ENCODE results near the gene FRMD4A. TPM values are rescaled to one million over a fixed set of nuclear protein-coding genes. Genes with fewer than 3 reads are reported as not detected.

FRMD4A gene
- total RNA-seq, 2 donors from 2014 or later = 22.3 to 22.4 TPM

- no peak for DNase-seq
- H3K27me3 Mint-ChIP-seq (ENCODE audit: insufficient read depth) = no peaks in the 10 kb centered on the region
- H3K4me1 Mint-ChIP-seq = peaks cover 2% of the 10 kb centered on the region
- H3K27me3 ChIP-seq (ENCODE audit: control insufficient read depth, insufficient read depth, low read length, poor library complexity, severe bottlenecking) = no peaks in the 10 kb centered on the region
- H3K36me3 Mint-ChIP-seq (ENCODE audit: low read depth) = peaks cover 14% of the 10 kb centered on the region
- 64 to 84% methylated on average over 2 to 3 of the region's 3 CpGs for WGBS, 2 experiments (ENCODE audit: insufficient coverage in 1 of 2, insufficient read length in 1 of 2)
- no peak overlapping the region for H3K9ac ChIP-seq (ENCODE audit: extremely low read depth, low read length, poor library complexity, severe bottlenecking)
- H3K27ac ChIP-seq (ENCODE audit: low read depth, low read length) = no peak overlapping the region
- H3K9me3 Mint-ChIP-seq = peaks cover 17% of the 10 kb centered on the region
- H3K36me3 ChIP-seq (ENCODE audit: control insufficient read depth, insufficient read depth, low read length) = no peaks in the 10 kb centered on the region
- H3K9me3 ChIP-seq (ENCODE audit: control insufficient read depth, low read length) = peaks cover 19% of the 10 kb centered on the region
- no peak overlapping the region for H3K4me3 Mint-ChIP-seq
- no peak overlapping the region for H3K4me3 ChIP-seq (ENCODE audit: low read length)
- H3K4me1 ChIP-seq (ENCODE audit: control insufficient read depth, insufficient read depth, low read length) = no peaks in the 10 kb centered on the region
- no peak overlapping the region for H3K27ac Mint-ChIP-seq
- TF ChIP-seq, protein P1, sequence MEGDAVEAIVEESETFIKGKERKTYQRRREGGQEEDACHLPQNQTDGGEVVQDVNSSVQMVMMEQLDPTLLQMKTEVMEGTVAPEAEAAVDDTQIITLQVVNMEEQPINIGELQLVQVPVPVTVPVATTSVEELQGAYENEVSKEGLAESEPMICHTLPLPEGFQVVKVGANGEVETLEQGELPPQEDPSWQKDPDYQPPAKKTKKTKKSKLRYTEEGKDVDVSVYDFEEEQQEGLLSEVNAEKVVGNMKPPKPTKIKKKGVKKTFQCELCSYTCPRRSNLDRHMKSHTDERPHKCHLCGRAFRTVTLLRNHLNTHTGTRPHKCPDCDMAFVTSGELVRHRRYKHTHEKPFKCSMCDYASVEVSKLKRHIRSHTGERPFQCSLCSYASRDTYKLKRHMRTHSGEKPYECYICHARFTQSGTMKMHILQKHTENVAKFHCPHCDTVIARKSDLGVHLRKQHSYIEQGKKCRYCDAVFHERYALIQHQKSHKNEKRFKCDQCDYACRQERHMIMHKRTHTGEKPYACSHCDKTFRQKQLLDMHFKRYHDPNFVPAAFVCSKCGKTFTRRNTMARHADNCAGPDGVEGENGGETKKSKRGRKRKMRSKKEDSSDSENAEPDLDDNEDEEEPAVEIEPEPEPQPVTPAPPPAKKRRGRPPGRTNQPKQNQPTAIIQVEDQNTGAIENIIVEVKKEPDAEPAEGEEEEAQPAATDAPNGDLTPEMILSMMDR (conservative IDR thresholded peaks at IDR 0.05) = no peak
Observed at GRCh38 chr10:13842117-13842516, 488.6 kb downstream of the FRMD4A start.

DNA sequence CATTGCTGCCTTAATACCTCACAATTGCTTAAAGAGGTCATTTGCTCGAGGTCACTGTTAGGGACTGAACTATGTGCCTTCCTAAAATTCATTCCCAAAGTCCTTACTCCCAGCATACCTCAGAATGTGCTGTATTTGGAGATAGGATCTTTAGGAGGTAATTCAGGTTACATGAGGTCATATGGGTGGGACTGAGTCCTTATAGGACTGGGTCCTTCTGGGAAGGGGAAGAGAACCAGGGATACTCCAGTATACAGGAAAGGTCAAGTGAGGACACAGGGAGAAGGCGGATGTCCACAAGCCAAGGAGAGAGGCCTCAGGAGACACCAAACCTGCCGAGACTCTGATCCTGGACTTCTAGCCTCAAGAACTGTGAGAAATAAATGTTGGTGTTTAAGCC lies 490.7 kb downstream of the FRMD4A start:
- Histone ChIP-seq H3K9ac (ENCODE audit: extremely low read depth, low read length, poor library complexity, severe bottlenecking) (no peak overlapping the region), H3K27me3 (ENCODE audit: control insufficient read depth, insufficient read depth, low read length, poor library complexity, severe bottlenecking) (no peaks in the 10 kb centered on the region), H3K36me3 (ENCODE audit: control insufficient read depth, insufficient read depth, low read length) (no peaks in the 10 kb centered on the region), H3K27ac (ENCODE audit: low read depth, low read length) (no peak overlapping the region), H3K9me3 (ENCODE audit: control insufficient read depth, low read length) (peaks cover 19% of the 10 kb centered on the region), H3K4me1 (ENCODE audit: control insufficient read depth, insufficient read depth, low read length) (no peaks in the 10 kb centered on the region), H3K4me3 (ENCODE audit: low read length) (no peak overlapping the region)
- Mint-ChIP-seq H3K36me3 (ENCODE audit: low read depth) (peaks cover 14% of the 10 kb centered on the region), H3K27ac (no peak overlapping the region), H3K4me3 (no peak overlapping the region), H3K9me3 (peaks cover 17% of the 10 kb centered on the region), H3K4me1 (peaks cover under 1% of the 10 kb centered on the region), H3K27me3 (ENCODE audit: insufficient read depth) (no peaks in the 10 kb centered on the region)
- TF ChIP-seq, protein P1 (conservative IDR thresholded peaks at IDR 0.05) = no peak
- WGBS, 2 experiments (ENCODE audit: insufficient coverage in 1 of 2, insufficient read length in 1 of 2) = 81 to 98% methylated on average over 3 of the region's 3 CpGs
- DNase-seq = no peak

DNA sequence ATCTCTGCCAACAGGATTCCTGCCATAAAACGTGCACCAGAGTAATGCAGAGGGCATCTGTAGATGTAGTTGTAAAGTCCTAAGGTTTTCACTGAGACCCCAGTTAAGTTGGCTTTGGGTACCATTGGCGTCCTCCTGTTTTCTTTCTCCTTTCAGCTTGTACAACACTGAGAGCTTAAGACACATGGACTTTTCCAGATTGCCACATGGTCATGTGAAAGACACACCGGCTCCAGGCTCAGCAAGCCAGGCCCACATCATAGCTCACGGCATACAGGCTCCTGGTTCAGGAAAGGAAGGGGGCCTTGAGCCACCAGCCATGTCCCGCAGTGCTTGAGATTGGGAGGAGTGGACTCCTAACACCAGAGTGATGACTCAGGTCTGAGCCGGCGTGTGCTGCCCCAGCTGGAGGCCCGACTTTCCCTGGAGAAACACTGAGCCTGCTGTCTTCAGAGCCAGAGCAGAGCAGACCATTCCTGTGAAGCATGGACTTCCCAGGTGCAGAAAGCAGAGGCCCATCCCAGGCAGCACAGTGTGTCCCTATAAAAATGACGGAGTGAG lies 491.2 kb downstream of the FRMD4A start:
- WGBS, 2 experiments (ENCODE audit: insufficient coverage in 1 of 2, insufficient read length in 1 of 2) = 66 to 81% methylated on average over 7 to 9 of the region's 9 CpGs
- peaks cover 17% of the 10 kb centered on the region for H3K9me3 Mint-ChIP-seq
- H3K4me1 ChIP-seq (ENCODE audit: control insufficient read depth, insufficient read depth, low read length) = no peaks in the 10 kb centered on the region
- peaks cover 5% of the 10 kb centered on the region for H3K4me1 Mint-ChIP-seq
- no peak overlapping the region for H3K9ac ChIP-seq (ENCODE audit: extremely low read depth, low read length, poor library complexity, severe bottlenecking)
- peaks cover 19% of the 10 kb centered on the region for H3K9me3 ChIP-seq (ENCODE audit: control insufficient read depth, low read length)
- H3K4me3 Mint-ChIP-seq = no peak overlapping the region
- H3K27me3 Mint-ChIP-seq (ENCODE audit: insufficient read depth) = no peaks in the 10 kb centered on the region
- no peak overlapping the region for H3K27ac Mint-ChIP-seq
- H3K27ac ChIP-seq (ENCODE audit: low read depth, low read length) = no peak overlapping the region
- DNase-seq = peak; percentile 75
- no peak overlapping the region for H3K4me3 ChIP-seq (ENCODE audit: low read length)
- peaks cover 14% of the 10 kb centered on the region for H3K36me3 Mint-ChIP-seq (ENCODE audit: low read depth)
- no peaks in the 10 kb centered on the region for H3K27me3 ChIP-seq (ENCODE audit: control insufficient read depth, insufficient read depth, low read length, poor library complexity, severe bottlenecking)
- H3K36me3 ChIP-seq (ENCODE audit: control insufficient read depth, insufficient read depth, low read length) = no peaks in the 10 kb centered on the region
- TF ChIP-seq, protein P1 (conservative IDR thresholded peaks at IDR 0.05) = no peak

Measured in endodermal cell (in vitro differentiated cells).